HG03103 (cell line): Measurements from ENCODE around the gene PIK3R6.

Source experiments
- ATAC-seq: cut with Tn5 transposase; IDR thresholded peaks from one replicate; pipeline ENCODE4 v1.9.1; 2021; ENCODE audit warnings: low read depth; ENCODE audit not compliant: unreplicated experiment

The PIK3R6 gene

DNA sequence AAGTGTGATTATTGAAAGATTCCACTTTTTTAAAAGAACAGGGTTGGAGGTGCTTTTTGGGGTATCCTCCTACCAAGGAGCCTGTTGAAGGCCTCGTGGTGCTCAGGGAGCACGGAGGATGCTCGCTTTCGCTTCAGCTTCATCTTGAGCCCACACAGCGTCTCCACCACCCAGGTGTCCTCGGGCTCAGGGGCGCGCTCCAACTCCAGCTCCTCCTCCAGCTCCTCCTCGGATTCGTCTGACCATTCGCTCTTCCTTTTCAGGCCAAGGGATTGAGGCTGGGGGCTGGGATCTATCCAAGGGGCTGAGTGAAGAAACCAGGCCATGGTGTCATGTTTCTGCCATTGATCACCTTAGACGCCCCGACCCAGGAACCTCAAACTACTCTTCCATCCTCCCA, 110.3 kb downstream of the PIK3R6 start:
- no peak for ATAC-seq

GRCh38 chr17:8755590-8756255, 111.8 kb downstream of the PIK3R6 start:
- ATAC-seq: no peak

- ATAC-seq: no peak
Measured at GRCh38 chr17:8754890-8755289, 112.6 kb downstream of the PIK3R6 start.

GRCh38 chr17:8753976-8754440, 113.5 kb downstream of the PIK3R6 start:
- no peak for ATAC-seq

GRCh38 chr17:8753136-8753975, 114.1 kb downstream of the PIK3R6 start:
- no peak for ATAC-seq
